GM21515 (cell line): ENCODE results near the gene IQSEC1.

ENCODE experiments used
- ATAC-seq: cut with Tn5 transposase; IDR thresholded peaks from one replicate; pipeline ENCODE4 v1.9.1; 2021; ENCODE audit not compliant: unreplicated experiment

IQSEC1 gene

GRCh38 chr3:13086531-13086981 is 13.3 kb upstream of the IQSEC1 start:
- no peak for ATAC-seq

- no peak for ATAC-seq
These were observed 12.6 kb upstream of the IQSEC1 start for GRCh38 chr3:13085846-13086179.

- ATAC-seq, result no peak
These were observed 12.0 kb upstream of the IQSEC1 start for GRCh38 chr3:13085081-13085845.

- ATAC-seq, result no peak
These were observed 10.7 kb upstream of the IQSEC1 start for GRCh38 chr3:13083898-13084297.

- no peak for ATAC-seq
These were observed 10.0 kb upstream of the IQSEC1 start for GRCh38 chr3:13083254-13083653.

GRCh38 chr3:13082677-13083076 is 9.4 kb upstream of the IQSEC1 start:
- ATAC-seq, result no peak

GRCh38 chr3:13081603-13082360 is 8.6 kb upstream of the IQSEC1 start:
- ATAC-seq, result no peak

GRCh38 chr3:13080591-13080990 is 7.4 kb upstream of the IQSEC1 start:
- ATAC-seq, result no peak

GRCh38 chr3:13080026-13080425 is 6.8 kb upstream of the IQSEC1 start:
- ATAC-seq, result no peak

- no peak for ATAC-seq
These were observed 6.3 kb upstream of the IQSEC1 start for GRCh38 chr3:13079510-13079909.

GRCh38 chr3:13079051-13079450 is 5.8 kb upstream of the IQSEC1 start:
- ATAC-seq, result no peak

- ATAC-seq, result no peak
These were observed 5.1 kb upstream of the IQSEC1 start for GRCh38 chr3:13078163-13078905.

GRCh38 chr3:13077431-13078162 is 4.4 kb upstream of the IQSEC1 start:
- ATAC-seq, result no peak

- ATAC-seq, result no peak
These were observed 2.9 kb upstream of the IQSEC1 start for GRCh38 chr3:13075986-13076654.

- no peak for ATAC-seq
These were observed 2.1 kb upstream of the IQSEC1 start for GRCh38 chr3:13075318-13075717.

GRCh38 chr3:13074006-13074375 is 762 bp upstream of the IQSEC1 start:
- no peak for ATAC-seq

- no peak for ATAC-seq
These were observed 466 bp downstream of the IQSEC1 start for GRCh38 chr3:13072600-13073325.

- no peak for ATAC-seq
These were observed 1.0 kb downstream of the IQSEC1 start for GRCh38 chr3:13072239-13072599.

- ATAC-seq, result no peak
These were observed 1.5 kb downstream of the IQSEC1 start for GRCh38 chr3:13071695-13072094.
